GM12878 (cell line): Measurements from ENCODE around the gene NCF2. TPM values are rescaled to one million over a fixed set of nuclear protein-coding genes. Genes with fewer than 3 reads are reported as not detected.

Experiments
- ASH2L ChIP-seq: fragments of 300-600, 200-600 bp; sonication (generic); IDR thresholded peaks from 2 replicates; pipeline ENCODE4 v1.6.1; 2017; ENCODE audit warnings: low read depth, mild to moderate bottlenecking, borderline replicate concordance
- MTA3 ChIP-seq: IDR thresholded peaks from 2 replicates; pipeline ENCODE4 v1.6.1; 2012; ENCODE audit warnings: low read length, inconsistent platforms, borderline replicate concordance
- NR2C2 ChIP-seq: IDR thresholded peaks from 2 replicates; pipeline ENCODE4 v1.6.1; 2011; ENCODE audit warnings: borderline replicate concordance, low read depth; ENCODE audit not compliant: control insufficient read depth, insufficient read length
- POLR2AphosphoS2 ChIP-seq: IDR thresholded peaks from 2 replicates; pipeline ENCODE4 v1.6.1; 2011; ENCODE audit warnings: low read depth, mild to moderate bottlenecking, low read length, improper control_type of control experiment, moderate library complexity
- RAD21 ChIP-seq: IDR thresholded peaks from 2 replicates; pipeline ENCODE4 v1.6.1; 2011; ENCODE audit warnings: mild to moderate bottlenecking, low read depth, low read length, moderate library complexity; ENCODE audit not compliant: insufficient read depth
- USF1 ChIP-seq: IDR thresholded peaks from 2 replicates; pipeline ENCODE4 v1.6.1; 2011; ENCODE audit warnings: borderline replicate concordance, low read depth, mild to moderate bottlenecking, moderate library complexity, mixed read lengths, low read length; ENCODE audit not compliant: insufficient read depth; ENCODE audit errors: extremely low read length
- ZBED1 ChIP-seq: IDR thresholded peaks from 2 replicates; pipeline ENCODE4 v1.6.1; 2016; ENCODE audit warnings: borderline replicate concordance
- ZBTB11 ChIP-seq: fragments of 450-650 bp; formaldehyde crosslinking; IDR thresholded peaks from 2 replicates; pipeline ENCODE4 v1.5.0; 2022; ENCODE audit warnings: mild to moderate bottlenecking, missing genetic modification characterization
- ZNF384 ChIP-seq: IDR thresholded peaks from 2 replicates; pipeline ENCODE4 v1.6.1; 2012; ENCODE audit warnings: low read depth, mild to moderate bottlenecking, low read length, improper control_type of control experiment, borderline replicate concordance
- polyA plus RNA-seq, 11 experiments: library from polyadenylated mRNA; depleted of rRNA in 4 of 11; unstranded in 6 of 11; stranded (reverse) in 5 of 11; fragments of >200 nt; fragmentation: Nextera tagmentation in 4 of 11; fragmentation: Illumina TruSeq in 1 of 11; extraction: Ambion mirVana in 4 of 11; extraction: Trizol in 1 of 11; gene quantifications; 1 replicate in 1 of 11; 2 replicates in 10 of 11; pipeline versions ENCODE4 v1.2.1 to v1.2.3, GENCODE V29; 2011 to 2016; ENCODE audit warnings: inconsistent platforms in 2 of 11, missing spikeins in 2 of 11, low read depth in 1 of 11
- total RNA-seq, 4 experiments: library from RNA; depleted of rRNA in 3 of 4; stranded (reverse); fragments of >200 nt in 3 of 4; fragmentation: Illumina TruSeq in 1 of 4; extraction: Trizol in 1 of 4; gene quantifications; 2 replicates each; pipeline versions ENCODE4 v1.2.1 to v1.2.3, GENCODE V29; 2013 to 2021
- TF ChIP-seq, protein P1 (sequence below): IDR thresholded peaks from 2 replicates; pipeline ENCODE4 v1.6.1; 2011; ENCODE audit warnings: low read depth, low read length, improper control_type of control experiment, borderline replicate concordance
- TF ChIP-seq, protein P2 (sequence below): IDR thresholded peaks from 2 replicates; pipeline ENCODE4 v1.6.1; 2011; ENCODE audit warnings: mild to moderate bottlenecking, low read depth, low read length, moderate library complexity; ENCODE audit not compliant: insufficient replicate concordance
- TF ChIP-seq, protein P3 (sequence below): IDR thresholded peaks from 2 replicates; pipeline ENCODE4 v1.6.1; 2012; ENCODE audit warnings: low read depth, low read length, improper control_type of control experiment

Gene NCF2
- total and polyA plus RNA-seq, 10 of the 15 experiments (the other 5 are each of a cell fraction or from before 2014, with no cell fraction given), result 31.4 to 256 (median 77.1) TPM

GRCh38 chr1:183632964-183633363 lies 42.7 kb upstream of the NCF2 start (continued):
- TF ChIP-seq, protein P1, sequence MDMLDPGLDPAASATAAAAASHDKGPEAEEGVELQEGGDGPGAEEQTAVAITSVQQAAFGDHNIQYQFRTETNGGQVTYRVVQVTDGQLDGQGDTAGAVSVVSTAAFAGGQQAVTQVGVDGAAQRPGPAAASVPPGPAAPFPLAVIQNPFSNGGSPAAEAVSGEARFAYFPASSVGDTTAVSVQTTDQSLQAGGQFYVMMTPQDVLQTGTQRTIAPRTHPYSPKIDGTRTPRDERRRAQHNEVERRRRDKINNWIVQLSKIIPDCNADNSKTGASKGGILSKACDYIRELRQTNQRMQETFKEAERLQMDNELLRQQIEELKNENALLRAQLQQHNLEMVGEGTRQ, result no peak
- TF ChIP-seq, protein P2, sequence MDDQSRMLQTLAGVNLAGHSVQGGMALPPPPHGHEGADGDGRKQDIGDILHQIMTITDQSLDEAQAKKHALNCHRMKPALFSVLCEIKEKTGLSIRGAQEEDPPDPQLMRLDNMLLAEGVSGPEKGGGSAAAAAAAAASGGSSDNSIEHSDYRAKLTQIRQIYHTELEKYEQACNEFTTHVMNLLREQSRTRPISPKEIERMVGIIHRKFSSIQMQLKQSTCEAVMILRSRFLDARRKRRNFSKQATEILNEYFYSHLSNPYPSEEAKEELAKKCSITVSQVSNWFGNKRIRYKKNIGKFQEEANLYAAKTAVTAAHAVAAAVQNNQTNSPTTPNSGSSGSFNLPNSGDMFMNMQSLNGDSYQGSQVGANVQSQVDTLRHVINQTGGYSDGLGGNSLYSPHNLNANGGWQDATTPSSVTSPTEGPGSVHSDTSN, result no peak
- TF ChIP-seq POLR2AphosphoS2 (no peak), ASH2L (no peak), ZBED1 (no peak), ZBTB11 (CRISPR knock-in tag) (0 out of 2 replicates have a peak, but pooled peaks have one; percentile 48), NR2C2 (no peak), RAD21 (no peak), ZNF384 (no peak), USF1 (no peak), MTA3 (no peak)
- TF ChIP-seq, protein P3, sequence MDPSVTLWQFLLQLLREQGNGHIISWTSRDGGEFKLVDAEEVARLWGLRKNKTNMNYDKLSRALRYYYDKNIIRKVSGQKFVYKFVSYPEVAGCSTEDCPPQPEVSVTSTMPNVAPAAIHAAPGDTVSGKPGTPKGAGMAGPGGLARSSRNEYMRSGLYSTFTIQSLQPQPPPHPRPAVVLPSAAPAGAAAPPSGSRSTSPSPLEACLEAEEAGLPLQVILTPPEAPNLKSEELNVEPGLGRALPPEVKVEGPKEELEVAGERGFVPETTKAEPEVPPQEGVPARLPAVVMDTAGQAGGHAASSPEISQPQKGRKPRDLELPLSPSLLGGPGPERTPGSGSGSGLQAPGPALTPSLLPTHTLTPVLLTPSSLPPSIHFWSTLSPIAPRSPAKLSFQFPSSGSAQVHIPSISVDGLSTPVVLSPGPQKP, result no peak
